Erythroblast (primary cell): Measurements from ENCODE around the gene NOSTRIN.

ENCODE experiments used
- DNase-seq, 2 experiments: peaks; one replicate each; lab custom pipeline; 2025; lab: John Stamatoyannopoulos, UW
- GATA1 ChIP-seq: IDR thresholded peaks from 2 replicates; pipeline ENCODE4 v1.6.1; 2011; ENCODE audit warnings: low read depth, mild to moderate bottlenecking, control low read depth, low read length, moderate library complexity
- POLR2A ChIP-seq: IDR thresholded peaks from 2 replicates; pipeline ENCODE4 v1.6.1; 2011; ENCODE audit warnings: mild to moderate bottlenecking, low read length

The NOSTRIN gene

DNA sequence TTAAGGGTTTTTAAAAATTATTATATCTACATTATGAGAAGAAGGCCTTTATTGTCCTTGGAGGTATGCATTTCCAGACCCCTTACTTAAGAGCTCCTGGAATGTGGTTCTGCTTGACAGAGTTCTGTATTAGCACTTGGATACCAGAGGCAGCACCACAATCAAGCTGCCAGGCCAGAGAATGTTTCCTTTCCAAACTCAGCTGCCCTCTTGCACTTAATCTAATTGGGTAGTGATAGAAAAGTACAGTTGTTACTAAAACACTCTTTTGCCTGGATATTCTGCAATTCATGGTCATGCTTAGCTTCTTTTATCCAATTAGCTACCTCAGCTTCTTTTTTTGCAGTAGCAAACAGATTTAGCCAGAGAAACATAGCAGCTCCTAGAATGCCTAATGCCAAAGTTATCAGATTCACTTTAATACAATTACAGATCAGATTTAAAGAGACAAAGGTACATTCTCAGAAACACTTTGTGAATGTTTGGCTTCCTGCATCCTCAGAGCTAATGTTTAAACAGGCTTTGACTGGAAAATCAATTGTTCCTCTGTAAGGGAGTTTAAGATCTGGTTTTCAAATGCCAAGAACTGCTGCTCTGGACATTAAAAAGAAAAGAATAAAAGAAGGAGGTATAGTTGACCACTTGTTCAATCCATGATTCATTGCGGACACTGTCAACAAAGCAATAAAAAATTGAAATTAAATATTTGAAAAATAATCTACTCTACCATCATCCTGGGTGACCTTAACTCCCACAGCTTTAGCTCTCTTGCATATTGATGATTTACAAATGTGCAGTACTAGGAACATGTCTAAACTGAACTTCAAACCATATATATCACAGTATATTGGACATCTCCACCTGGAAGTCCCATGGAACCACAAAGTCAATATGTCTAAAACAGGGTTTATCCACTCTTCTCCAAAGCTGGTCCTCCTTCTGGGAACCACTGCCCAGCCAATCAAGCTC, 12.8 kb downstream of the NOSTRIN start:
- DNase-seq, result no peak
- TF ChIP-seq GATA1, result no peak
- TF ChIP-seq POLR2A, result no peak

DNA sequence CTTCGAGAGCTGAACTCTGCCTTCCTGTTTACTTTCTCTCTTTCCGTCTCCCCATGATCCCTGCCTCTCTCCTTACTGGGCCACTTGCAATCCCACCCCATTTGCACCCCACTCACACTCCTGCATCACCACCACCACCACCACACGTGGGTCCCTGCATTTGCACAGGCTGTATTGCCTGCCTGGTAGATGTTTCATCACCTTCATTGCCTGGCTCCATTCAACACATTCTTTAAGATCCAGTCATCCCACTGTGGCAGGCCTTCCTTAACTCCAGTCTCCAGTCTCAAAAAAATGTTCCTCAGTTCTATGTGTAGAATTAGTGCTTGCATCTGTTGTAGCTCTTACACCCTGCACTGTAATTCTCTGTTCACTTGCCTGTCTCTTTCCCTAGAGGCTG, 13.9 kb downstream of the NOSTRIN start:
- TF ChIP-seq POLR2A (no peak), GATA1 (no peak)
- DNase-seq, result no peak

DNA sequence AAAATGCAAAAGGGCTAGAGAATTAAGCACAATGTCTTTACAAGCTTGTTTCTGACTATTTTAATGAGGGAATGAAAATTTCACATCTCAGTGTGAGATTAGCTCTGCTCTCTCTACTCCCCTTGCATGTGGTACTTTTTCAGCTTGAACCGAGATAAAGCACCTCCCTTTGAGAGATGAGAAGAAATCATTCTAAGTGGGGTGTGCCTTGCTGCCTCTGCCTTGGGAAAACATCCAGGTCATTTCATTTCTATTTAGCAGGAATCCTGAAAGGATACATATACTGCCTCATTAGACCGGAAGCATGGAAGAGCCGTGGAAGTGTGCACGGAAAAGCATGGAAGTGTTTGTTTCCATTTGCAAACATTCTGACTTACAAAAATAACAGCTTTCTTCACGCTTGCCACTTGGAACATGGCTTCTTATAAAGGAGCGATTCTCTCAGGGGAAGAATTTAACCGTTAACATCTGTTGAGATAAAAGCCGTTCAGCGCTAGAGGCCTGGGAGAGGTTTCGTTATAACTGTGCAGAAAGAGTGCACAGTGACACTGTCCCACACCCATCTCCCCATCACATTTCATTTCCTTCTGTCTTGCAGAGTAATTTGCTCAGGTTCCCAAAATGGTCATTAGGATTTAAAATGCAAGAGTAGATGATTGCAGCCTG, 16.7 kb downstream of the NOSTRIN start:
- TF ChIP-seq GATA1 (no peak), POLR2A (no peak)
- no peak for DNase-seq

DNA sequence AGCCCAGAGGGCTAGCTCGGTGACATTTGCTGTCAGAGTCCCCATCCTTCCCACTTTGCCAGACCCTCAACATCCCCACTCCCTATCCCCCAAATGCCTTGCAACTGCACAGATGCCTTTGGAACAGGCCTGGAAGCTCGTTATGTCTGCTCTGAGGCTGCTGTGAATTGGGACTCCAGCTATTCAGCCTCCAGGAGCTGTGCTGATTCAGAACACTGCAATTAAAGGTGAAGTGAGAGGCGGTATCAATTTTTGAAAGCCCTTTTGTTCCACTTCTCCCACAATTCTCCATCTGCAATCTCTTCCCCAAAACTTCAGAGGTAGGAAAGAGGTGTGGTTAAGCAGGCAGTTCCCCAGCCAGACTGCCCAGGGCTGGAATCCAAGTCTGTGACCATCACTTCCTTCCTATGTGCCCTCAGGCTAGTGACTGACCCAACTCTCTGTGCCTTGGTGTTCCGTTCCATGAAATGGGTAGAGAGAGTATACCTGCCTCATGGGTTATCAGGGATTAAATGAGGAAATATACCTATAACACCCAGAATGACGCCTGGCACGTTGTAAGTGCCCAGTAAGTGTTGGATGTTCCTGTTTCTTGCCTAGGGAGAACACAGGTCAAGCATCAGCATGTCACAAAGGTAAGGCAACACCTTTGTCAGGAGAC, 17.5 kb downstream of the NOSTRIN start:
- TF ChIP-seq GATA1, result no peak
- TF ChIP-seq POLR2A, result no peak
- no peak for DNase-seq

DNA sequence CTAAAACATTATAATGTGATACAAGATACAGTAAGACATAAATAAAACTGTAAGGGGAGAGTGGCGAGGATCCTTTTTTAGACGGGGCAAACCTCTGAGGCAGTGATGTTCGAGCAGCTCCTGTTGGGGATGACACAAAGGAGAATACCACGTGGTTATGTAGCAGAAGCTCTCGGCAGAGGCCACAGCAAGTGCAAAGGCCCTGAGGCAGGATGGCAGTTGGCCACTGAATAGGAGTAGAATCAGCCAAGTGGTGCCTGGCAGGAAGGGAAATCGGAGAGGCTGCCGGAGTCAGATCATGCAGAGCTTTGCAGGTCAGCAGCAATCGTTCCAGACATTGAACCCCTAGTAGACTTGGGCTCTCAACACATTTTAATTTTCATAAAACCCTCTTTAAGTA, 19.1 kb downstream of the NOSTRIN start:
- no peak for TF ChIP-seq POLR2A
- no peak for TF ChIP-seq GATA1
- no peak for DNase-seq

DNA sequence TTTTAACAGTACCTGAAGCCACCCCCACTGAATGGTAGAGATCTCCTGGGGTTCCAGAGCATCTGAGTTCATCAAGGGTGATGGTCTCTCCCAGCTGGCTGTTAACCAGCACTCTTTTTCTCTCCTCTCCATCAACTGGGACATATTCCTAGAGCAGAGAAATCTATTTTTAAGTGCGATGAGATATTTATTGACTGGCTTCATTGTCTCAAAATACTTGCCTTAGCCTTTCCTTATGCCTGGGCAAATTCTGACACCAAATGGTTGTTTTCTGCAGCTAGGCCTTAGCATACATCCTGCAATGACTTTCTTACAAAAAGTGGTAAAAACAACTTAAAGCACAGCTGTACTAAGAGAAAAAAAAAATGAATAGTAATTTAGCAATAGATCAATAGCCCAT, 19.6 kb downstream of the NOSTRIN start:
- TF ChIP-seq GATA1 (no peak), POLR2A (no peak)
- no peak for DNase-seq

DNA sequence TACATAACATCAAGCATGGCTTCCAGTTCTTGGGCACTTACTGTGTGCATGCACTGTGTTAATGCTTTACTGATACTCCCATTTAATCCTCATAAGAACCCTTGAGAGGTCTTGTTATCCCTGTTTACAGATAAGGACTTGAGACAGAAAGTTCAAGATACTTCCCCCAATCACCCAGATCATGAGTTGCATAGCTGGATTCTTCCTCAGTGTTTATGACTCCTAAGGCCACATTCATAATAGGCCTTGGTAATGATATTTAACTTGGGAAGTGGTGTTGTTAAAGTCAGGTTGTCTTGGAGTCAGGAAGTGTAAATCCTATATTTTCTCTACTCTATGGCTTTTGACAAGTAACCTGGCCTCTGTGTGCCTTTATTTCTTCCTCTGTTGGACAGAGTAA, 22.7 kb downstream of the NOSTRIN start:
- DNase-seq, result peak; percentile 11 to 24
- no peak for TF ChIP-seq GATA1
- no peak for TF ChIP-seq POLR2A

DNA sequence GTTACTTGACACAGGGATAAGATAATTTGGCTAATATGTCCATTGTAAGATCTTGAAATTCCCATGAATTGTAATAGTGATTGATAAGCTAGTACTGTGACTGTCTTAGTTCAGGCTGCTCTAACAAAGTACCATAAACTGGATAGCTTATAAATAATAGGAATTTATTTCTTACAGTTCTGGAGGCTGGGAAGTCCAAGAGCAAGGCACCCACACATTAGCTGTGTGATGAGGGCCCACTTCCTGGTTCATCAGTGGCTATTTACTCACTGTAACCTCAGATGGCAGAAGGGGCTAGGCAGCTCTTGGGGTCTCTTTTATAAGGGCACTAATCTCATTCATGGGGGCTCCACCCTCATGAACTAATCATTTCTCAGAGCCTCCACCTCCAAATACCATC, 28.5 kb downstream of the NOSTRIN start:
- no peak for DNase-seq
- no peak for TF ChIP-seq POLR2A
- no peak for TF ChIP-seq GATA1

DNA sequence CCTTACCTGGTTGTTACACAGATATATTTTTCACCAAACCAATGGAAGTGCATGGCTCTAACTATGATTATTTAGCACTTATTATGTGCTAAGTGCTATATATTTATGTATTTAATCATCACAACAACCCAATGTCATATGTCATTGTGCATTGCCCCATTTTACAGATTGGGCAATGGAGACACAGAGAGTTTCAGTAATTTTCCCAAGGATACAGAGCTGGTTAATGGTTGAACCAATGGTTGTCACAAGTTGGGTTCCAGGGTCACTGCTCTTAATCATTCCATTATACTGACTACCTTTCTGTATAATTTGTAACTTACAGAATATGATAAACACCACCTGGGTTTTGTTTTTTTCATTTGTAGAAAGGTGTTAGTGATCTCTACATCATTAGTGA, 29.2 kb downstream of the NOSTRIN start:
- no peak for TF ChIP-seq POLR2A
- TF ChIP-seq GATA1, result no peak
- DNase-seq, result no peak

DNA sequence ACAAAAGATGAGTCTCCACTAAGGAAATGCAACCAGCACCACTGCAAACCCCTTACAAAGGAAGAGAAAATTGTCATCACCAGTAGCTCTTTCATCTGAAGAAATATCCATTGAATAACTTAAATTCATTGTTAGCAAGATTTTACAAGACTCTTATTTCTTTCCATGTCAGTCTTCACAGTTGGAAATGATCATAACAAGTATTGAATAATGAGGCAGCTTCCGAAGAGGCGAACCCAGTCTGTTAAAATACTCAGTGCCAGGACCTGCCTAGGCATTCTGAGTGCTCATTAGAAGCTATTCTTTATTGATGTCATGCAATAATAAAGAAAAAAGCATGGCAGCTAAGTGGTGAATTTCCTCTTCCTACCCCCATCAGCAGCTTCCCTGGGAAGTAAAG, 33.5 kb downstream of the NOSTRIN start:
- TF ChIP-seq GATA1 (no peak), POLR2A (no peak)
- no peak for DNase-seq

DNA sequence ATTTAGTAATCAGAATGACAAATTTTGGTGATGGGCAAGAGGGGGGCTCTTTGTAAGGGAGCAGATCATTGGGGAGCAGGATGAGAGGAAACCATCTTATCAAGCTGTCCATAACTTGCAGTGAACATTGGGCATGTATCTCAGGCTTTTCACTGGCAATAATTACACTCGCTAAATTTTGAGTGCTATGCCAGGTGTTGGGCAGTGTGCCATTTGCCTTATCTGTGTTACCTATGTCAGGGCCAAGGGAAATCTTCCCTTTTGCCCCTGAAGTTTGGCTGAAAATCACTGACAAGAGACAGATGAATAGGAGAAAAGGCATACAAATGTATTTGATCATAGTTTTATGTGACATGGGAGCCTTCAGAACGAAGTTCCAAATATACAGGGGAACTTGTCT, 39.0 kb downstream of the NOSTRIN start:
- no peak for DNase-seq
- TF ChIP-seq GATA1, result no peak
- no peak for TF ChIP-seq POLR2A

DNA sequence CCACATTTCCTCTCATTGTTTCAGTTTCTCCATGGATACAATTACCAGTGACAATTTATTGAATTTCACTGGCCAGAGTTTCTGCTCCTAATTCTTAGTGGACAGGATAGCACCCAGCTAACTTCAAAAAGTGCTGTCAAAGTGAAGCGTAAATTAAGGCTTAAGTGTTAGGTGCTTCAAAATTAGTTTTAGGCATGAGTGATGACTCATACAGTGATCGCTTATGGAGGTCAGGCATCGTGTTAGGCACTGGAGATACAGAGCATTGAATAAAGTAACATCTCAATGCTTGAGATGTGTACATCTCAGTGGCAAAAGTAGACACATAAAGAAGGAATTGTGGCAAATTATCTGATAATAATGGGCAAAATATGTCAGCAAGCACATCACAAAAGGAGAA, 40.8 kb downstream of the NOSTRIN start:
- no peak for TF ChIP-seq POLR2A
- no peak for TF ChIP-seq GATA1
- no peak for DNase-seq

DNA sequence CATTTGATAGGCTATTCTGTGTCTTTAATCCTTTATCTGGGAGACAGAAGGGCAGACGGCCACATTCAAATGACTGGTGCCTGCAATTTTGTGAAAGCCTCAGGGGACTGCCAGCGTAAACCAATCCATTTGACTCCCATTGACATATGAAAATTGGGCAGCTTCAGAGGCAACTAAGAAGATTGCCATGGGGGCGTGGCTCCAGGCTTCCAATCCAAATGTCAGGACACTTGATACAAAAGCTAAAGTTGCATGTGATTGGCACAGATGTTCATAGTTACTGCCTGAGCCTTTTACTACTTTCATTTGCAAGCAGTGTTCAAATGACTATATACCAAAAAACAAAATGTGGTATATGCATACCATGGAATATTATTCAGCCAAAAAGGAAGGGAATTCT, 45.8 kb downstream of the NOSTRIN start:
- TF ChIP-seq GATA1, result no peak
- no peak for TF ChIP-seq POLR2A

DNA sequence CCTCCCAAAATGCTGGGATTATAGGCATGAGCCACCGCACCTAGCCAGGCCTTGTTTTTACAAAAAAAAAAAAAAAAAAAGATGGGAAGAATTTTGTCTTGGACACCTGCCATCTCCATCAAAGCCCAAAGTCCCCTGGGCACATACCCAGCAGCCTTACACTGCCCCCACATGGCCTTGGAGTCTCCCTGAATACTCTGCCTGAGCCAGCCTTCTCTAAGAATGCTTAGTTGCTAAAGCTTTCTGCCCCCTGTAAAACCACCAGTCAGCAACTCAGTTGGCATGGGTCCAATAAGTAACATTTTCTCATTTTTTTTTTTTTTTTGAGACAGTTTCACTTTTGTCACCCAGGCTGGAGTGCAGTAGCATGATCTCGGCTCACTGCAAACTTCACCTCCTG, 47.2 kb downstream of the NOSTRIN start:
- DNase-seq, result peak; percentile 77 to 80
- no peak for TF ChIP-seq GATA1
- TF ChIP-seq POLR2A, result no peak

More for the DNA sequence above, 45.8 kb downstream of the NOSTRIN start:
- DNase-seq, result peak in 1 of 2 experiments; percentile 13

DNA sequence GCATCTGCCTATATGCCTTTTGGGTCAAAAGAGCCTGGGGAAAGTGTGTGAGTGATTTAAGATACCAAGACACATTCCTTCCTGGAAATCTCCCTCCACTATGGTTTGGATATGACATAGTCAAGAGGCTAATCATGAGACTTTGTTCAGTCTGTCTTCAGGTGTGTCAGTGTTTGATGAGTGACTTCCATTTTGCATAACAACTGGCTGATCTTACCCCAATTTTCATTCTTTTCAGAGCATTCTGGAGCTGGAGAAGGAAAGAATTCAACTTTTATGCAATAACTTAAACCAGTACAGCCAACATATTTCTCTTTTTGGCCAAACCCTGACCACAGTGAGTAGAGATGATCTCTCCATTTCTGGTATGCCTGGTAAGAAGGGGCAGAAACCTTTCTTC, 48.4 kb downstream of the NOSTRIN start:
- DNase-seq, result no peak

More for the DNA sequence above, 48.4 kb downstream of the NOSTRIN start:
- TF ChIP-seq GATA1 (no peak), POLR2A (no peak)
